Osteocyte (in vitro differentiated cells): Measurements from ENCODE around the gene SRC. TPM values are rescaled to one million over a fixed set of nuclear protein-coding genes. Genes with fewer than 3 reads are reported as not detected.

ENCODE experiments used
- DNase-seq: peaks from one replicate; pipeline ENCODE4 v3.0.0; 2021; ENCODE audit warnings: mixed read lengths; ENCODE audit not compliant: unreplicated experiment; ENCODE audit errors: extremely low spot score
- H3K27ac Mint-ChIP-seq: one replicate; pipeline ENCODE4 v1.8.0; 2021; ENCODE audit warnings: mild to moderate bottlenecking, mixed read lengths; ENCODE audit not compliant: unreplicated experiment
- H3K27me3 Mint-ChIP-seq: one replicate; pipeline ENCODE4 v1.8.0; 2021; ENCODE audit warnings: mixed read lengths; ENCODE audit not compliant: unreplicated experiment
- H3K36me3 Mint-ChIP-seq: one replicate; pipeline ENCODE4 v1.8.0; 2021; ENCODE audit warnings: mixed read lengths; ENCODE audit not compliant: unreplicated experiment
- H3K4me1 Mint-ChIP-seq: one replicate; pipeline ENCODE4 v1.8.0; 2021; ENCODE audit warnings: mixed read lengths; ENCODE audit not compliant: unreplicated experiment
- H3K4me3 Mint-ChIP-seq: one replicate; pipeline ENCODE4 v1.8.0; 2021; ENCODE audit warnings: mild to moderate bottlenecking, moderate library complexity, mixed read lengths; ENCODE audit not compliant: unreplicated experiment
- H3K9me3 Mint-ChIP-seq: one replicate; pipeline ENCODE4 v1.8.0; 2021; ENCODE audit warnings: mixed read lengths; ENCODE audit not compliant: unreplicated experiment
- total RNA-seq: library from RNA; stranded (reverse); gene quantifications from 2 replicates; pipeline ENCODE4 v1.2.1, GENCODE V29; 2021
- TF ChIP-seq, protein P1 (sequence below): fragments of 200-600 bp; sonication (generic); IDR thresholded peaks from 2 replicates; pipeline ENCODE4 v1.5.0; 2021; ENCODE audit warnings: antibody characterized with exemption, mild to moderate bottlenecking, moderate library complexity

Gene SRC
- total RNA-seq, 1 donor from 2014 or later: 32.5 TPM

DNA sequence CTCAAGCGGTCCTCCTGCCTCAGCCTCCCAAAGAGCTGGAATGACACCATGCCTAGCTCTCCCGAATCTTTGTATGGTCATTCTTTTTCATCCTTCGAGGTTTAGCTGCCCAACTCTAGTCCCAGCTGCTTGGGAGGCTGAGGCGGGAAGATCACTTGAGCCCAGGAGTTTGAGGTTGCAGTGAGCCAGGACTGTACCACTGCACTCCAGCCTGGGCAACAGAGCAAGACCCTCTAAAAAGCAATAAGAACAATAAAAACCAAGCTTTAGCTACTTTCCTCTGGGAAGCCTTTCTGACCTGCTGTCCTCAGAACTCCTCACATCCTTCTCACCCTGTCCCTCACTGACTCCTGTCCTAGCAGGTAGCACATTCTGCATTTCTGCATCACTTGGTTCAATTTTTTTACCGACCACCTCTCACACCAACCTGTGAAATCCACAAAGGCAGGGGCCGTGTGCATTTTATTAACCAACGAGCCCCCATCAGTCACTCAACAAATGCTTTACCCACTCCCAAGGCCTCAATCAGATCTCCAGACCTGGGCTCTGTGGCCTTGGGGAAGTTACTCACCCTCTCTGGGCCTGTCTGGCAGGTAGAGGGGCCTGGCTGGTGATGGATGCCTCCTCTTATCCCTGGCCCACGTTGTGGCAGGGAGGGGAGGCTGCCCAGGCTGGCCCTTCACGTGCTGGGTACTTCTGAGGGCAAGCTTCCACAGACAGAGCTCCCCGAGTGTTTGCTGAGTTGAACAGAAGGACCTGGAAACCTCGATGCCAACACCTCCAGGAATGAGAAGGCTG is 14.7 kb upstream of the SRC start:
- TF ChIP-seq, protein P1, sequence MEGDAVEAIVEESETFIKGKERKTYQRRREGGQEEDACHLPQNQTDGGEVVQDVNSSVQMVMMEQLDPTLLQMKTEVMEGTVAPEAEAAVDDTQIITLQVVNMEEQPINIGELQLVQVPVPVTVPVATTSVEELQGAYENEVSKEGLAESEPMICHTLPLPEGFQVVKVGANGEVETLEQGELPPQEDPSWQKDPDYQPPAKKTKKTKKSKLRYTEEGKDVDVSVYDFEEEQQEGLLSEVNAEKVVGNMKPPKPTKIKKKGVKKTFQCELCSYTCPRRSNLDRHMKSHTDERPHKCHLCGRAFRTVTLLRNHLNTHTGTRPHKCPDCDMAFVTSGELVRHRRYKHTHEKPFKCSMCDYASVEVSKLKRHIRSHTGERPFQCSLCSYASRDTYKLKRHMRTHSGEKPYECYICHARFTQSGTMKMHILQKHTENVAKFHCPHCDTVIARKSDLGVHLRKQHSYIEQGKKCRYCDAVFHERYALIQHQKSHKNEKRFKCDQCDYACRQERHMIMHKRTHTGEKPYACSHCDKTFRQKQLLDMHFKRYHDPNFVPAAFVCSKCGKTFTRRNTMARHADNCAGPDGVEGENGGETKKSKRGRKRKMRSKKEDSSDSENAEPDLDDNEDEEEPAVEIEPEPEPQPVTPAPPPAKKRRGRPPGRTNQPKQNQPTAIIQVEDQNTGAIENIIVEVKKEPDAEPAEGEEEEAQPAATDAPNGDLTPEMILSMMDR: no peak
- no peak overlapping the region for H3K4me3 Mint-ChIP-seq
- H3K9me3 Mint-ChIP-seq: no peaks in the 10 kb centered on the region
- no peaks in the 10 kb centered on the region for H3K36me3 Mint-ChIP-seq
- peaks cover 8% of the 10 kb centered on the region for H3K4me1 Mint-ChIP-seq
- H3K27me3 Mint-ChIP-seq: no peaks in the 10 kb centered on the region
- no peak overlapping the region for H3K27ac Mint-ChIP-seq
- no peak for DNase-seq

DNA sequence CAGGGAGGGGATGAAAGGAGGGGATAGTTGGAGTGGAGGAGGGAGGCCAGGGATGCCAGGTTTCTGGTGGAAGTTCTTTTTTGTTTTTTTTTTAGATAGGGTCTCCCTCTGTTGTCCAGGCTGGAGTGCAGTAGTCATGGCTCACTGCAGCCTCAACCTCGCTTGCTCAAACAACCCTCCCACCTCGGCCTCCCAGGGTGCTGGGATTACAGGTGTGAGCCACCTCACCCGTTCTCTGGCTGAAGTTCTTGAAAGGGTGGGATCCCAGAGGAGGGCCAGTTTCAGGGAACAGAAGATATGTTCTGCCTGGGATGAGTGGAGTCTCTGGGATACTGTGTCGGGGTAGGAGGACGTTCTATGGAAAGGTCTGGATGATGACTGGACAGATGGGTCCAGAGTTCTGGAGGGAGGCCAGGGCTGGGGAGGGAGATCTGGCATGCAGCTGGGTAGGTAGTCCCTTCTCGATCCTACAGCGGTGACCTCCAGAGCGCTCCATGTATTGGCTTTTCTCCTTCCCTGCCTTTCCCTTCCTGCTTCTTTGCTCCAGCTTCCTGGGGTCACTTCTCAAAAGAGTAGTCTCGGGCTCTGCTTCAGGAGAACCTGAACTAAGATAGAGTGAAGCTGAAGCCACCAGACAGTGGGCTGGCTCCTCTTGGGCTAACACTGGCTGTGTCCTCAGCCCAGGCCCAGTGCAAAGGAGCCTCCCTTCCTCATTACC is 12.7 kb upstream of the SRC start:
- TF ChIP-seq, protein P1: no peak
- no peak for DNase-seq
- H3K9me3 Mint-ChIP-seq: no peaks in the 10 kb centered on the region
- no peaks in the 10 kb centered on the region for H3K36me3 Mint-ChIP-seq
- peaks cover 13% of the 10 kb centered on the region for H3K4me1 Mint-ChIP-seq
- no peak overlapping the region for H3K27ac Mint-ChIP-seq
- H3K27me3 Mint-ChIP-seq: no peaks in the 10 kb centered on the region
- H3K4me3 Mint-ChIP-seq: no peak overlapping the region

DNA sequence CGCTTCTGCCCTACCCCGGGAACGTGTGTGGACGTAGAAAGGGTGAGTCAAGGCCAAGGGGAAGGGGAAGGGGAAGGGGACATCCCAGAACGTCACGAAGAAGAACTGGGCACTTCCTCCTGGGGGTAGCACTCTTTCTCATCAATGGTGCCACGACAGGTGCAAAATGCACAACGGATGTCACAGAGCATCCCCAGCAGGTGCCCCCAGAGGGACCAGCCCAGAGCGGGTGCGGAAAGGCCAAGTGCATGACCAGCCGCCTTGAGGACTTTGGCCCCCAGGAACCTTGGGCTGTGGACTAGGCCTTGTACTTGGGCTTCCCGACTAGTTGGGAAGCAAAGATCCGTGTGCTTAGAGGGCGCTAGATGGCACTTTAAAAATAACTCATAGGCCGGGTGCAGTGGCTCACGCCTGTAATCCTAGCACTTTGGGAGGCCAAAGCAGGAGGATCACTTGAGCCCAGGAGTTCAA is 12.1 kb upstream of the SRC start:
- DNase-seq: no peak

DNA sequence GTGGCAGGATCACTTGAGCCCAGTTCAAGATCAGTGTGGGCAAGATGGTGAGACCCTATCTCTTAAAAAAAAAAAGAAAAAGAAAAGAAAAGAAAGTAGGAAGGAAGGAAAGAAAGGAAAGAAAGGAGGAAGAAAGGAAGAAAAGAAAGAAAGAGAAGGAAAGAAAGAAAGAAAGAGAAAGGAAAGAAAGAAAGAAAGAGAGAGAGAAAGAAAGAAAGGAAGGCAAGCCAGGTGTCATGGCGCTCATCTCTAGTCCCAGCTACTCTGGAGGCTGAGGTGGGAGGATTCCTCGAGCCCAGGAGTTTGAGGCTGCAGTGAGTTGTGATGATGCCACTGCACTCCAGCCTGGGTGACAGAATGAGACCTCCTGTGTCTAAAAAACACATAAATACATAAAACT is 11.5 kb upstream of the SRC start:
- no peaks in the 10 kb centered on the region for H3K36me3 Mint-ChIP-seq
- peaks cover 13% of the 10 kb centered on the region for H3K4me1 Mint-ChIP-seq
- no peaks in the 10 kb centered on the region for H3K9me3 Mint-ChIP-seq
- no peak overlapping the region for H3K4me3 Mint-ChIP-seq
- TF ChIP-seq, protein P1: no peak
- H3K27me3 Mint-ChIP-seq: no peaks in the 10 kb centered on the region
- no peak for DNase-seq
- H3K27ac Mint-ChIP-seq: no peak overlapping the region

More for the DNA sequence above, 12.1 kb upstream of the SRC start:
- Mint-ChIP-seq H3K4me3 (no peak overlapping the region), H3K27ac (no peak overlapping the region), H3K27me3 (no peaks in the 10 kb centered on the region), H3K9me3 (no peaks in the 10 kb centered on the region), H3K4me1 (peaks cover 13% of the 10 kb centered on the region), H3K36me3 (no peaks in the 10 kb centered on the region)
- TF ChIP-seq, protein P1: no peak
